CD4-positive, alpha-beta T cell treated with Interleukin-15 for 4 hours (primary cell): Measurements from ENCODE around the gene CACNA2D3.

ENCODE experiments used
- DNase-seq: peaks from one replicate; pipeline ENCODE4 v3.0.0-alpha.2; 2020; ENCODE audit warnings: low spot score

Gene CACNA2D3

DNA sequence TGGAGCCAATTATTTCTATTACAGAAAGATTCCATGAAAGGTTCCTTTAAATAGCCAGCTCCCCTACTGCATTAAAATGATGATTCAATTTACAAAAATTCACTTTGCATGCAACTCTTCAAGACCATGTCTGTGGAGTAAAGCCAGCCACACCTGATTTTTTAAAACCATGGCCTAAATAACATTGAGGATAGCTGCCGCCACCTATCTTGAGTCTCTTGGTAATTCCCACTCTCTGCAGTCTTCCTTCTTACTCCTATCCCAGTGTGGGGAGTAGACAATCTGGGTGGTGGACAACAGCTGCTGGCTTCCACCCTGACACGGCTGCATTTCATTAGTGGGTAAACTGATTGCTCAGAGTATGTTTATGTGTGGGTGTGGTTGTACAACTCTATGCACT, 794.8 kb downstream of the CACNA2D3 start:
- DNase-seq, result no peak

GRCh38 chr3:54917862-54918261, 795.5 kb downstream of the CACNA2D3 start:
- no peak for DNase-seq

GRCh38 chr3:54918516-54918915, 796.2 kb downstream of the CACNA2D3 start:
- DNase-seq, result no peak

DNA sequence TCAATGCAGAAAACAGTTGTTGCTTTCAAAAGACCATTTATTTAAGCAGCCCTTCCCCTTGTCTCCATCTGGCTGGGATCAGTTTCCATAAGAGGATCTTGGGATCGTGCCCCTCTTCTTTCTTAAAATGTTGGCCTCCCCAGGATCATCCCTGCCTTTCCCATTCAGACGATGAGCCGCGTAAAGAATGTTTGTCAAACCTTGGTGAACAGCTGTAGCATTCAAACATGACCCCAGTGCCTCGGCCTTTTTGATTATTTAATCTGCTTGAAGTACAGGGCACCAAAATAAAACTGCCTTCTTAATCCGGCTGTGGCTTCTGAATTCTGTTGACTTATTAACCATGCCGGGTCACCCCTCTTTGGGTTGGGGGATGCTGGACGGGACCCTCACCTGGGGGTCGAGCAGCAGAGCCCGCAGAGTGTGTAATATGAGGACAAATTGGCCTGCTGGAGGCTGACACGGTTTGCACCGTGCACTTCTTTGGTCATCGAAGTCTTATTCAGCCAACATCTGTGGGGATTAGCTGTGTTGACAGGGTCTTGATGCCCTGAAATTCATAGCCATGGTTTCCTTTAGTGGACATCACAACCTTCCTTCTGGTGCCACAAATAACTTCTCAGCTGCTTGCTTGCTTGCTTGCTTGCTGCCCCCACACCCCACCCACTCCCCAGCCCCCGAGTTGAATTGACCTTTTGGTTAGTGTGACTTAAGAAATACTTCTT, 805.9 kb downstream of the CACNA2D3 start, which contains the start of gene LRTM1:
LRTM1 (minus strand) TSS at position 14 of the 725 bp plus-strand sequence. CDS start 148 bp downstream, outside the sequence.
- no peak for DNase-seq

GRCh38 chr3:54931182-54931581, 808.8 kb downstream of the CACNA2D3 start:
- no peak for DNase-seq

GRCh38 chr3:54932606-54933005, 810.3 kb downstream of the CACNA2D3 start:
- DNase-seq, result no peak

GRCh38 chr3:54935869-54936268, 813.5 kb downstream of the CACNA2D3 start:
- DNase-seq, result no peak

GRCh38 chr3:54936561-54936960, 814.2 kb downstream of the CACNA2D3 start:
- no peak for DNase-seq

DNA sequence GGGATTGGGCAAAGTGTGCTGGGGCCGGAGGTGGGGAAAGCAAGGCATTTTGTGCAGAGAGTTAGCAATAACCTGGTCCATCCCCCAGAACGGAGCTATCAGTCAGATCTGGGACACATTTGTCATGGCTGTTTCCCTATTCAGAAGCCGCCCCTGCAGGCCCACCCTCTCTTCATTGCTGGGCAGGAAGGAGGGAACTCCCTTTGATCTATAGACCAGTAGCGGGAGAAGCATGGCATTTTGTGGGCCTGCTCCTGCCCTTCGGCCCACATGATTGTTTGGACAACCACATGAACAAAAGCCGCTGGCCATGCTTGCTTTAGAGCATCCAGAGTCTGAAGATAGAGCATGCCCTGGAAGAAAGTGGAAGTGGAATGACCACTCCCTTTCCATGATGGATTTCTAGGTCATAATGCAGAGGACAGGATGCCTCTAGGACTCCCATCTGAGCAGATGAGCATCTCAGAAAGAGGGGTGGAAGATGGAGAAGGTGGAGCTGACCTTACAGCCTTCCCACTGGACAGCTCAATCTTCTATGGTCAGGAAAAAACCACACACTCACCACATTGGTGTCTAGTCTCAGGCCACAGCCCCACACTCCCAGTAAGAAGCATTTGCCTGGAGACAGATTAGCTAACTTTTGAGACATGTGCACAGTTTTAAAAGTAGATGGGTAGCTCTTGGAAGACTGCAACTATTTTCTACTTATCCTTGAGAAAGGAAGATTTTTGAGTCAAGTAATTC, 817.4 kb downstream of the CACNA2D3 start:
- DNase-seq, result no peak

GRCh38 chr3:54940971-54941370, 818.6 kb downstream of the CACNA2D3 start:
- DNase-seq, result no peak

DNA sequence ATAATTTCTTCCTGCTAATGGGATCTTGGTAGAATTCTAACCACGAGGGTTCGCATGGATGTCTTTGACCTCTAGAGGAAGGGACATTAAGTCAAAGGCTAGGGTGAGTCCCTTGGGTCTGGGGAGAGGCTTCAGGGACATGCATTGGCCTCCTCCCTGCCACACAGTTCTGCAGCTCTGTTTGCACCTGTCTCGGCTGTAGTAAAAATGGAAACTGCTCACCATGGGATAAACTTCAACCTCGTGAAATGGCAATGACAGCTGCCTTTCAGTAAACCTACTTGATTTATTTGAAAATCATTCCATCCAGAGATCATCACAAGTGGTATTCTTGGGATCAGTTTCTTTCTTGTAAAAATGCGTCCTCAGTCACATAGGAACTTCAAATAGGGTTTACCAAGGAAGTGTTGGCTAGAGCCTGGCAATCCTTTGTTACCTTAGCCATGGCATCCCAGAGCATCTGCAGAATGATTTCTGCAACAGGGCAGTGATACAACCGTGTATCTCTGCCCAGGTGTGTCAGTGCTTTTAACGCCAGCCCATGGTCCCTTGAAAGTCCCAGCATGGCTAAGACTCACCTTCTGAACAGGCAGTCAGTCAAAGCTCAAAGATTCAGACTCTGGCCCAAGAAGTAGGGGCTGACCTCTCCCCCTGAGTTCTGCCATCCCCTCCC, 819.5 kb downstream of the CACNA2D3 start:
- no peak for DNase-seq

DNA sequence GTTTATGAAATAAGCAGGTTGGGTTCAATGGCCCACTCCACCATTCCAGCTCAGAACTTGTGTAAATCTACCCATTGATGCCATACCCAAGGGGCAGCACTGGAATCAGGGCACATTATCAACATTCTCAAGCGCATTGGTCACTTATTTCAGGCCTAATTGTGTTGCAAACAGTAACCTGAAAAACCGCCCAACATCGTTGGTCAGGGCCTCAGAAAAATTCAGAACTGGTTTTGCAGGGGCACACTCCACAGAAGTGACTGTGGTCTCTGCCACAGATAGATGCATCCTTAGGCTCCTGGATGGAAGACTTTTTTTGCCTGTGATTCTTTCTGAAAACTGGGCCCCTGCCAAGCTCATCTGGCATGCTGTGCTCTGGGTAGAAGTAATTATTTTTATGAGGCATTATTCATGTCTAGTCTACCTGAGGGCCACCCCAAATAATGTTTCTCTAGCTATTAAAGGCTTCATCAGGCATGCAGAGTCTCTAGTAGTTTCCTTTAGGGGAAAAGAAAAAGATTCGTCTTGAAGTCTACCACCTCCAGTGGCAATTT, 827.2 kb downstream of the CACNA2D3 start:
- no peak for DNase-seq

DNA sequence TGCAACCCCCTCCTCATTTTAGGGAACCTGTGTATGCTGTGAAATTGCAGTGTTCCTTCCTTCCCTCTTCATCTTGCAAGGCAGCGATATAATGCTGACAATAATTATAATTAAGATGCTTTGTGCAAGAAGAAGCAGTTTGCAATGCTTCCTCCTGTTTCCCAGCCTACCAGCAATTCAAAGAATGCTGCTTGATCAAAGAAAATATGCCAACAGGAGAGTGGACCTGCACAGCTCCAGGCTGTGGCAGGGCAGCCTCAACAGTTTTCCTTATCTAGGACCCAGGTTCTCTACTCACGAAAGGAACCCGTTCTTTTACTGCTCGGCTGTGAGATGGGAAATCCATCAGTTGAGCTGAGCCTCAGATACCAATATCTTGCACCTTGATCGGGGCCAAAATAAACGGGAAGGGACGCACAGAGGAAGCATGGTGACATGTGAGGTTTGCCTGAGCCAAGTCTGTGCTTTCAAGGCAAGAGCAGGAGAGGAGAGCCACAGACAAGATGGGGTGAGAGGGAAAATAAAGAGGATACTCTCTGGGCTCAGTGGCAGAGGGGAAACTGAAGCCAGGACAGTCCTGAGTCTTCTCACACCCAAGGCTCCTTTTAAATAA, 828.1 kb downstream of the CACNA2D3 start:
- no peak for DNase-seq

- no peak for DNase-seq
Observed at GRCh38 chr3:54951405-54951804, 829.1 kb downstream of the CACNA2D3 start.

- DNase-seq, result no peak
Observed at GRCh38 chr3:54954022-54954421, 831.7 kb downstream of the CACNA2D3 start.

GRCh38 chr3:54954521-54954920, 832.2 kb downstream of the CACNA2D3 start:
- DNase-seq, result no peak

- DNase-seq, result no peak
Observed at GRCh38 chr3:54955496-54955895, 833.1 kb downstream of the CACNA2D3 start.

- DNase-seq, result no peak
Observed at GRCh38 chr3:54955941-54956340, 833.6 kb downstream of the CACNA2D3 start.

- DNase-seq, result no peak
Observed at GRCh38 chr3:54957711-54958110, 835.4 kb downstream of the CACNA2D3 start.

DNA sequence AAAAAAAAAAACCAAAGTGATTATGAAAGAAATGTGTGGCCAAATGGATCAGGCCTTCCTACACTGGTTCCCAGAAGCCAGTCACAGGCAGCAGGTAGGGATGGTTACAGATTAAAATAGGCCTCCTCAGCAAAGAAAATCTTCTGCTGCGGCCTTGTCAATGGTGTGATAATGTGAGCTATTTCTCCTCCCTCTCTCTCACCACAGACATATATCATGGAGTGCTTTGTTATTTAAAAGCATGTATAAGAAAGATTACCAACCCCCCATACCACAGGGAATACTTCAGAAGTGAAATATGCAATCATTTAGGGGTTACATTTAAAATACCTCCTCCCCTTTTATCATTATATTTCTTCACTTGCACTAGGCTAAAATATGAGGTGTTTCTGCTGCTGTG, 837.7 kb downstream of the CACNA2D3 start:
- DNase-seq, result no peak

GRCh38 chr3:54960701-54961100, 838.3 kb downstream of the CACNA2D3 start:
- DNase-seq, result no peak

DNA sequence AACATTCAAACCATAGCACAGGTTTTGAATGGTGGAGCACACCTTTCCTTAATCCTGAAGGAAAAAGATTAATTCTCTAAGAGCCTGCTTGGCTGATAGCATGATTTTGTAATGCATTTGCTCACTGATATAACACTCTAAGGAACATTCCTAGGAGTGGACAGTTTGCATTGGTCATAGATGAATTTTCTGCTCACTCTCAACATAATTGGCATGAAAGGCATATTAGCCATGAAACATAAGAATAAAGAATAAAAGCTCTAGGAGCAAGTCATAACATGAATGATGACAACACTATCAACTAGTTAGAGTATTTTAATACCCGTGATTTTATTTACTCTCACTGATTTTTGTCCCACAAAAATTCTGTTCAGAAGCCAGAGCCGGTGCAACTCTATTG, 839.8 kb downstream of the CACNA2D3 start:
- no peak for DNase-seq
